Smooth muscle cell (in vitro differentiated cells): ENCODE data around the gene MAMLD1. TPM values are rescaled to one million over a fixed set of nuclear protein-coding genes. Genes with fewer than 3 reads are reported as not detected.

Source experiments
- DNase-seq: peaks from one replicate; lab custom pipeline; 2025; ENCODE audit not compliant: unreplicated experiment; lab: John Stamatoyannopoulos, UW
- H2AFZ ChIP-seq: fragments of 200-600 bp; sonication (generic); 2 replicates; pipeline ENCODE4 v1.6.0; 2016; ENCODE audit warnings: antibody characterized with exemption, low read depth, mild to moderate bottlenecking
- H3F3A ChIP-seq: fragments of 200-600 bp; sonication (generic); 2 replicates; pipeline ENCODE4 v1.6.0; 2017; ENCODE audit warnings: antibody characterized with exemption, low read depth
- H3K27ac ChIP-seq: fragments of 200-600 bp; sonication (generic); 2 replicates; pipeline ENCODE4 v1.5.1; 2016; ENCODE audit warnings: low read depth, mild to moderate bottlenecking
- H3K27me3 ChIP-seq: fragments of 200-600 bp; sonication (generic); 2 replicates; pipeline ENCODE4 v1.6.1; 2016; ENCODE audit warnings: low read depth, mild to moderate bottlenecking
- H3K36me3 ChIP-seq: fragments of 200-600 bp; sonication (generic); 2 replicates; pipeline ENCODE4 v1.5.1; 2016; ENCODE audit warnings: low read depth
- H3K4me1 ChIP-seq: fragments of 200-600 bp; sonication (generic); 2 replicates; pipeline ENCODE4 v1.5.1; 2016; ENCODE audit warnings: low read depth
- H3K4me2 ChIP-seq: fragments of 200-600 bp; sonication (generic); 2 replicates; pipeline ENCODE4 v1.6.0; 2016; ENCODE audit warnings: mild to moderate bottlenecking
- H3K4me3 ChIP-seq: fragments of 200-600 bp; sonication (generic); 2 replicates; pipeline ENCODE4 v1.5.1; 2016; ENCODE audit warnings: mild to moderate bottlenecking
- H3K79me2 ChIP-seq: fragments of 200-600 bp; sonication (generic); 2 replicates; pipeline ENCODE4 v1.6.0; 2016; ENCODE audit warnings: low read depth, mild to moderate bottlenecking
- H3K9ac ChIP-seq: fragments of 200-600 bp; sonication (generic); 2 replicates; pipeline ENCODE4 v1.6.0; 2016; ENCODE audit warnings: low read depth
- H3K9me3 ChIP-seq: fragments of 200-600 bp; sonication (generic); replicated peaks from 2 replicates; pipeline ENCODE4 v1.5.1; 2016; ENCODE audit warnings: low read depth
- H4K20me1 ChIP-seq: fragments of 200-600 bp; sonication (generic); 2 replicates; pipeline ENCODE4 v1.6.0; 2016; ENCODE audit warnings: low read depth
- CTCF ChIP-seq: fragments of 200-600 bp; sonication (generic); IDR thresholded peaks from 2 replicates; pipeline ENCODE4 v1.5.1; 2017; ENCODE audit warnings: borderline replicate concordance, mild to moderate bottlenecking, antibody characterized with exemption; ENCODE audit not compliant: insufficient read depth, poor library complexity, severe bottlenecking
- WGBS: methylation state at CpG from one replicate; pipeline ENCODE4 v1.1.7; 2016; ENCODE audit warnings: low lambda C conversion rate; 5-methylcytosine and 5-hydroxymethylcytosine counted together
- polyA plus RNA-seq: library from polyadenylated mRNA; unstranded; fragments of >200 nt; fragmentation: Nextera tagmentation; extraction: Ambion mirVana; gene quantifications from 2 replicates; pipeline ENCODE4 v1.2.1, GENCODE V29; 2016
- total RNA-seq: library from RNA; depleted of rRNA; stranded (reverse); fragments of >200 nt; gene quantifications from 2 replicates; pipeline ENCODE4 v1.2.3, GENCODE V29; 2014

The MAMLD1 gene
- total and polyA plus RNA-seq, 2 experiments from 2014 or later, result 2.4 to 3.8 TPM

- no peak overlapping the region for H3K4me3 ChIP-seq
- no peak overlapping the region for H2AFZ ChIP-seq
- H3K9ac ChIP-seq, result no peak overlapping the region
- 67% methylated on average over 1 of the region's 1 CpG for WGBS
- H3K4me2 ChIP-seq, result no peak overlapping the region
- no peaks in the 10 kb centered on the region for H3K4me1 ChIP-seq
- no peaks in the 10 kb centered on the region for H4K20me1 ChIP-seq
- no peak overlapping the region for H3K27ac ChIP-seq
- no peaks in the 10 kb centered on the region for H3K27me3 ChIP-seq
- TF ChIP-seq CTCF, result no peak
- H3K36me3 ChIP-seq, result no peaks in the 10 kb centered on the region
- H3K9me3 ChIP-seq, result no peaks in the 10 kb centered on the region
- no peaks in the 10 kb centered on the region for H3F3A ChIP-seq
- no peaks in the 10 kb centered on the region for H3K79me2 ChIP-seq
- DNase-seq, result no peak
Measured at GRCh38 chrX:150460063-150460462, 96.9 kb downstream of the MAMLD1 start.

GRCh38 chrX:150460781-150461180 is 97.7 kb downstream of the MAMLD1 start:
- no peak for DNase-seq
- H3K4me1 ChIP-seq, result no peaks in the 10 kb centered on the region
- no peak for TF ChIP-seq CTCF
- H3K36me3 ChIP-seq, result no peaks in the 10 kb centered on the region
- H3K4me2 ChIP-seq, result no peak overlapping the region
- H3K9ac ChIP-seq, result no peak overlapping the region
- H3F3A ChIP-seq, result no peaks in the 10 kb centered on the region
- H2AFZ ChIP-seq, result no peak overlapping the region
- no peaks in the 10 kb centered on the region for H4K20me1 ChIP-seq
- H3K9me3 ChIP-seq, result no peaks in the 10 kb centered on the region
- H3K4me3 ChIP-seq, result no peak overlapping the region
- H3K27me3 ChIP-seq, result no peaks in the 10 kb centered on the region
- no peak overlapping the region for H3K27ac ChIP-seq
- WGBS, result 72% methylated on average over 3 of the region's 3 CpGs
- no peaks in the 10 kb centered on the region for H3K79me2 ChIP-seq

- H3K79me2 ChIP-seq, result no peaks in the 10 kb centered on the region
- H3F3A ChIP-seq, result no peaks in the 10 kb centered on the region
- no peak overlapping the region for H3K4me3 ChIP-seq
- no peak overlapping the region for H3K27ac ChIP-seq
- H3K9ac ChIP-seq, result no peak overlapping the region
- no peak for DNase-seq
- no peaks in the 10 kb centered on the region for H3K36me3 ChIP-seq
- no peaks in the 10 kb centered on the region for H3K9me3 ChIP-seq
- no peaks in the 10 kb centered on the region for H3K27me3 ChIP-seq
- TF ChIP-seq CTCF, result no peak
- WGBS, result 10% methylated on average over 1 of the region's 1 CpG
- H2AFZ ChIP-seq, result no peak overlapping the region
- no peaks in the 10 kb centered on the region for H4K20me1 ChIP-seq
- H3K4me1 ChIP-seq, result no peaks in the 10 kb centered on the region
- no peak overlapping the region for H3K4me2 ChIP-seq
Measured at GRCh38 chrX:150463566-150463965, 100.4 kb downstream of the MAMLD1 start.

- Histone ChIP-seq H3K27me3 (no peaks in the 10 kb centered on the region), H3K27ac (no peak overlapping the region), H3K4me2 (no peak overlapping the region), H2AFZ (no peak overlapping the region), H3K4me3 (no peak overlapping the region), H3K36me3 (no peaks in the 10 kb centered on the region), H3K79me2 (no peaks in the 10 kb centered on the region), H3K4me1 (no peaks in the 10 kb centered on the region), H3K9ac (no peak overlapping the region), H3K9me3 (no peaks in the 10 kb centered on the region), H4K20me1 (no peaks in the 10 kb centered on the region), H3F3A (no peaks in the 10 kb centered on the region)
- no peak for DNase-seq
- TF ChIP-seq CTCF, result no peak
- 75% methylated on average over 6 of the region's 6 CpGs for WGBS
Measured at GRCh38 chrX:150464001-150464400, 100.9 kb downstream of the MAMLD1 start.
